ENCODE measurements around the gene PIK3C3.

The PIK3C3 gene

GRCh38 chr18:42028247-42028832 is 73.3 kb downstream of the PIK3C3 start:
- no peak overlapping the region for H2AFZ ChIP-seq (ENCODE audit: insufficient read depth, low read length, poor library complexity)
- WGBS (ENCODE audit: extremely low coverage, insufficient coverage, insufficient read length), result no CpG with 5 or more reads among the region's 6 CpGs
- H3K27ac ChIP-seq (ENCODE audit: low read depth, low read length), result no peak overlapping the region

GRCh38 chr18:42029092-42029491 is 74.1 kb downstream of the PIK3C3 start:
- Histone ChIP-seq H4K91ac (ENCODE audit: low read depth, low read length) (no peak overlapping the region), H3K9ac (ENCODE audit: low read length) (no peak overlapping the region), H2BK120ac (ENCODE audit: insufficient read depth, low read length, poor library complexity) (no peak overlapping the region), H2BK12ac (ENCODE audit: low read length) (no peak overlapping the region), H3K27me3 (ENCODE audit: insufficient read depth, low read length) (no peaks in the 10 kb centered on the region), H2AFZ (ENCODE audit: insufficient read depth, low read length, poor library complexity) (no peak overlapping the region), H3K79me2 (ENCODE audit: control insufficient read depth, insufficient read depth, low read length, poor library complexity) (no peaks in the 10 kb centered on the region), H3K14ac (ENCODE audit: low read length) (no peak overlapping the region), H2BK5ac (ENCODE audit: low read depth, low read length, poor library complexity) (no peak overlapping the region), H3K4me1 (ENCODE audit: control insufficient read depth in 1 of 2, insufficient read depth in 2 of 2, low read length in 2 of 2) (no peaks in the 10 kb centered on the region), H3K4me3 (ENCODE audit: low read depth, low read length) (no peak overlapping the region), H3K18ac (ENCODE audit: low read length) (no peak overlapping the region), H3K27ac (ENCODE audit: low read depth, low read length) (no peak overlapping the region), H3K4me2 (ENCODE audit: low read length) (no peak overlapping the region), H3K4ac (ENCODE audit: low read depth, low read length) (no peak overlapping the region), H4K12ac (ENCODE audit: low read depth, low read length) (no peak overlapping the region), H4K8ac (ENCODE audit: low read depth, low read length) (no peak overlapping the region), H2AK5ac (ENCODE audit: low read length) (no peak overlapping the region), H3K23ac (ENCODE audit: low read length) (no peak overlapping the region), H3K79me1 (ENCODE audit: low read length) (no peaks in the 10 kb centered on the region), H3K36me3 (ENCODE audit: control insufficient read depth in 1 of 2, insufficient read depth in 2 of 2, low read length in 2 of 2) (peaks cover 4 to 8% of the 10 kb centered on the region in 2 experiments), H3K9me3 (ENCODE audit: insufficient read depth, low read depth, low read length) (no peaks in the 10 kb centered on the region)
- WGBS (ENCODE audit: extremely low coverage, insufficient coverage, insufficient read length), result no CpG with 5 or more reads among the region's 7 CpGs
- DNase-seq, result no peak

More at GRCh38 chr18:42028247-42028832, 73.3 kb downstream of the PIK3C3 start:
- no peak overlapping the region for H3K4me2 ChIP-seq (ENCODE audit: low read length)
- H2AK5ac ChIP-seq (ENCODE audit: low read length), result no peak overlapping the region
- no peak overlapping the region for H3K23ac ChIP-seq (ENCODE audit: low read length)
- peaks cover 4 to 8% of the 10 kb centered on the region in 2 experiments for H3K36me3 ChIP-seq (ENCODE audit: control insufficient read depth in 1 of 2, insufficient read depth in 2 of 2, low read length in 2 of 2)
- no peak overlapping the region for H3K4me3 ChIP-seq (ENCODE audit: low read depth, low read length)
- no peak overlapping the region for H4K12ac ChIP-seq (ENCODE audit: low read depth, low read length)
- DNase-seq, result peak in 1 of 2 donors; percentile 58
- no peak overlapping the region for H2BK5ac ChIP-seq (ENCODE audit: low read depth, low read length, poor library complexity)
- H4K8ac ChIP-seq (ENCODE audit: low read depth, low read length), result no peak overlapping the region
- no peaks in the 10 kb centered on the region for H3K79me1 ChIP-seq (ENCODE audit: low read length)
- no peaks in the 10 kb centered on the region for H3K9me3 ChIP-seq (ENCODE audit: insufficient read depth, low read depth, low read length)
- no peak overlapping the region for H2BK12ac ChIP-seq (ENCODE audit: low read length)
- H4K91ac ChIP-seq (ENCODE audit: low read depth, low read length), result no peak overlapping the region
- H3K4ac ChIP-seq (ENCODE audit: low read depth, low read length), result no peak overlapping the region
- no peak overlapping the region for H3K9ac ChIP-seq (ENCODE audit: low read length)
- no peaks in the 10 kb centered on the region for H3K79me2 ChIP-seq (ENCODE audit: control insufficient read depth, insufficient read depth, low read length, poor library complexity)
- H2BK120ac ChIP-seq (ENCODE audit: insufficient read depth, low read length, poor library complexity), result no peak overlapping the region
- H3K18ac ChIP-seq (ENCODE audit: low read length), result no peak overlapping the region
- no peak overlapping the region for H3K14ac ChIP-seq (ENCODE audit: low read length)
- H3K4me1 ChIP-seq (ENCODE audit: control insufficient read depth in 1 of 2, insufficient read depth in 2 of 2, low read length in 2 of 2), result no peaks in the 10 kb centered on the region
- no peaks in the 10 kb centered on the region for H3K27me3 ChIP-seq (ENCODE audit: insufficient read depth, low read length)

DNA sequence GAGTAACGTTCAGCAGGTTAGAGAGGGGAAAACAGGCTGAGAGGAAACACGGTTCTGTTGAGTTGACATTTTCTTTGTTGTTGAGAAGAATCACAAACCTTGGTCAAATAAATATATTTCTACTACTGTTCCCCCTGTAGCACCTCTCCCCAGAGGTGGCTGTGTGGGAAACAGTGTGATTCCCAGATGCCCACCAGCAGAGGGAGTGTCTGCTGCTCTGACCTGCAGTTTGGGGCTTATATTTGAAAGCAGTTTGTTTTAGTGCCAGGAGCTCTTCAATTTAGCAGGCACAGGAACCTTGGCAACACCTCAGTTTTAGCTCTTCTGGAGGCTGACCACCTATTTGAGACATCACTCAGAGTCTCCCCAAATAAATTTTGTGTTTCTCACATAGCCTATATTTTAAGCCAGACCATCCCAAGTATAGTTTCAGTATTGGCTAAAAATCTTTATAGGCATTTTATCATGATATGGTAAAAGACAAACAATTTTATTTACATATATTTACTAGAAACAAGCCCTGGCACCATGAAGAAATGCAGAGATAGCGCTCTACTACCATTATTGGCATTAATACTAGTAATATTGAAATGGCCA is 75.7 kb downstream of the PIK3C3 start:
- Histone ChIP-seq H3K36me3 (ENCODE audit: control insufficient read depth in 1 of 2, insufficient read depth in 2 of 2, low read length in 2 of 2) (peaks cover 4 to 7% of the 10 kb centered on the region in 2 experiments), H3K4me1 (ENCODE audit: control insufficient read depth in 1 of 2, insufficient read depth in 2 of 2, low read length in 2 of 2) (no peaks in the 10 kb centered on the region), H2BK5ac (ENCODE audit: low read depth, low read length, poor library complexity) (no peak overlapping the region), H3K27ac (ENCODE audit: low read depth, low read length) (no peak overlapping the region), H3K4ac (ENCODE audit: low read depth, low read length) (no peak overlapping the region), H3K4me2 (ENCODE audit: low read length) (no peak overlapping the region), H2AK5ac (ENCODE audit: low read length) (no peak overlapping the region), H3K27me3 (ENCODE audit: insufficient read depth, low read length) (no peaks in the 10 kb centered on the region), H2AFZ (ENCODE audit: insufficient read depth, low read length, poor library complexity) (no peak overlapping the region), H2BK120ac (ENCODE audit: insufficient read depth, low read length, poor library complexity) (no peak overlapping the region), H4K91ac (ENCODE audit: low read depth, low read length) (no peak overlapping the region), H3K79me1 (ENCODE audit: low read length) (no peaks in the 10 kb centered on the region), H3K79me2 (ENCODE audit: control insufficient read depth, insufficient read depth, low read length, poor library complexity) (no peaks in the 10 kb centered on the region), H3K14ac (ENCODE audit: low read length) (no peak overlapping the region), H3K18ac (ENCODE audit: low read length) (no peak overlapping the region), H3K9me3 (ENCODE audit: insufficient read depth, low read depth, low read length) (no peaks in the 10 kb centered on the region), H2BK12ac (ENCODE audit: low read length) (no peak overlapping the region), H3K23ac (ENCODE audit: low read length) (no peak overlapping the region), H4K8ac (ENCODE audit: low read depth, low read length) (no peak overlapping the region), H4K12ac (ENCODE audit: low read depth, low read length) (no peak overlapping the region), H3K9ac (ENCODE audit: low read length) (no peak overlapping the region), H3K4me3 (ENCODE audit: low read depth, low read length) (no peak overlapping the region)
- no CpG with 5 or more reads among the region's 3 CpGs for WGBS (ENCODE audit: extremely low coverage, insufficient coverage, insufficient read length)
- DNase-seq, result peak in 1 of 2 donors; percentile 52

GRCh38 chr18:42032447-42032846 is 77.4 kb downstream of the PIK3C3 start:
- Histone ChIP-seq H3K4me1 (ENCODE audit: control insufficient read depth in 1 of 2, insufficient read depth in 2 of 2, low read length in 2 of 2) (no peaks in the 10 kb centered on the region), H3K27ac (ENCODE audit: low read depth, low read length) (no peak overlapping the region), H4K91ac (ENCODE audit: low read depth, low read length) (no peak overlapping the region), H3K4ac (ENCODE audit: low read depth, low read length) (no peak overlapping the region), H2BK120ac (ENCODE audit: insufficient read depth, low read length, poor library complexity) (no peak overlapping the region), H2AFZ (ENCODE audit: insufficient read depth, low read length, poor library complexity) (no peak overlapping the region), H3K14ac (ENCODE audit: low read length) (no peak overlapping the region), H3K4me2 (ENCODE audit: low read length) (no peak overlapping the region), H4K8ac (ENCODE audit: low read depth, low read length) (no peak overlapping the region), H3K79me1 (ENCODE audit: low read length) (no peaks in the 10 kb centered on the region), H2BK5ac (ENCODE audit: low read depth, low read length, poor library complexity) (no peak overlapping the region), H3K36me3 (ENCODE audit: control insufficient read depth in 1 of 2, insufficient read depth in 2 of 2, low read length in 2 of 2) (peaks cover 4 to 7% of the 10 kb centered on the region in 2 experiments), H3K23ac (ENCODE audit: low read length) (no peak overlapping the region), H2AK5ac (ENCODE audit: low read length) (no peak overlapping the region), H3K18ac (ENCODE audit: low read length) (no peak overlapping the region), H4K12ac (ENCODE audit: low read depth, low read length) (no peak overlapping the region), H3K27me3 (ENCODE audit: insufficient read depth, low read length) (no peaks in the 10 kb centered on the region), H3K79me2 (ENCODE audit: control insufficient read depth, insufficient read depth, low read length, poor library complexity) (no peaks in the 10 kb centered on the region), H2BK12ac (ENCODE audit: low read length) (no peak overlapping the region), H3K9me3 (ENCODE audit: insufficient read depth, low read depth, low read length) (no peaks in the 10 kb centered on the region), H3K4me3 (ENCODE audit: low read depth, low read length) (no peak overlapping the region), H3K9ac (ENCODE audit: low read length) (no peak overlapping the region)
- WGBS (ENCODE audit: extremely low coverage, insufficient coverage, insufficient read length), result no CpG with 5 or more reads among the region's 1 CpG
- no peak for DNase-seq
